ENCODE results near the gene ROR2. TPM values are rescaled to one million over a fixed set of nuclear protein-coding genes. Genes with fewer than 3 reads are reported as not detected.

ROR2 gene
- total and polyA plus RNA-seq, 11 donors, result 0.18 to 9.0 (median 0.49) TPM

- Histone ChIP-seq H3K27ac (no peak overlapping the region), H3K27me3 (peaks cover 0 to 7% (median 0%) of the 10 kb centered on the region in 9 donors), H3K9me3 (no peaks in the 10 kb centered on the region), H3K36me3 (no peaks in the 10 kb centered on the region), H3K4me3 (no peak overlapping the region), H3K4me1 (peaks cover 0 to 7% (median 0%) of the 10 kb centered on the region in 12 donors)
- TF ChIP-seq, protein P1, sequence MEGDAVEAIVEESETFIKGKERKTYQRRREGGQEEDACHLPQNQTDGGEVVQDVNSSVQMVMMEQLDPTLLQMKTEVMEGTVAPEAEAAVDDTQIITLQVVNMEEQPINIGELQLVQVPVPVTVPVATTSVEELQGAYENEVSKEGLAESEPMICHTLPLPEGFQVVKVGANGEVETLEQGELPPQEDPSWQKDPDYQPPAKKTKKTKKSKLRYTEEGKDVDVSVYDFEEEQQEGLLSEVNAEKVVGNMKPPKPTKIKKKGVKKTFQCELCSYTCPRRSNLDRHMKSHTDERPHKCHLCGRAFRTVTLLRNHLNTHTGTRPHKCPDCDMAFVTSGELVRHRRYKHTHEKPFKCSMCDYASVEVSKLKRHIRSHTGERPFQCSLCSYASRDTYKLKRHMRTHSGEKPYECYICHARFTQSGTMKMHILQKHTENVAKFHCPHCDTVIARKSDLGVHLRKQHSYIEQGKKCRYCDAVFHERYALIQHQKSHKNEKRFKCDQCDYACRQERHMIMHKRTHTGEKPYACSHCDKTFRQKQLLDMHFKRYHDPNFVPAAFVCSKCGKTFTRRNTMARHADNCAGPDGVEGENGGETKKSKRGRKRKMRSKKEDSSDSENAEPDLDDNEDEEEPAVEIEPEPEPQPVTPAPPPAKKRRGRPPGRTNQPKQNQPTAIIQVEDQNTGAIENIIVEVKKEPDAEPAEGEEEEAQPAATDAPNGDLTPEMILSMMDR (IDR thresholded peaks at IDR 0.05), result no peak
- TF ChIP-seq POLR2A (IDR thresholded peaks at IDR 0.05), result no peak
- ATAC-seq (no peak), DNase-seq (no peak)
- intact Hi-C loops (cut with DNase I), result loop anchor here in 9 of 10 donors (2.0 to 10.0 kb wide), 10 partner anchors 198 to 771 kb away; partner anchors contain the start of gene NFIL3 (in 2 of the 9)
- WGBS, 4 donors, result 78 to 92% (median 84%) methylated on average over 6 of the region's 6 CpGs
Measured at GRCh38 chr9:91682806-91683205, 267.2 kb downstream of the ROR2 start.

GRCh38 chr9:91681461-91682305 is 268.3 kb downstream of the ROR2 start:
- TF ChIP-seq, protein P1 (IDR thresholded peaks at IDR 0.05), result peak; percentile 80 to 94 (median 86)
- TF ChIP-seq POLR2A (IDR thresholded peaks at IDR 0.05), result no peak
- Histone ChIP-seq H3K27ac (no peak overlapping the region), H3K36me3 (no peaks in the 10 kb centered on the region), H3K9me3 (no peaks in the 10 kb centered on the region), H3K4me3 (peak overlapping the region in 4 of 12 donors; percentile 15 to 33 (median 32)), H3K27me3 (peaks cover 0 to 7% (median 0%) of the 10 kb centered on the region in 9 donors), H3K4me1 (peaks cover 0 to 7% (median 0%) of the 10 kb centered on the region in 12 donors)
- intact Hi-C loops (cut with DNase I), result loop anchor here in 9 of 10 donors (2.0 to 10.0 kb wide), 10 partner anchors 197 to 769 kb away; partner anchors contain the start of gene NFIL3 (in 2 of the 9)
- peak; percentile 82 to 99 (median 96) for ATAC-seq
- 30 to 35% (median 31%) methylated on average over 43 of the region's 43 CpGs for WGBS, 4 donors
- peak; percentile 67 to 89 (median 79) for DNase-seq

- no peaks in the 10 kb centered on the region for H3K36me3 ChIP-seq
- H3K4me1 ChIP-seq, result peaks cover 0 to 7% (median 0%) of the 10 kb centered on the region in 12 donors
- H3K27ac ChIP-seq, result no peak overlapping the region
- no peaks in the 10 kb centered on the region for H3K9me3 ChIP-seq
- H3K27me3 ChIP-seq, result peaks cover 0 to 7% (median 0%) of the 10 kb centered on the region in 9 donors
- WGBS, 4 donors, result 85 to 89% (median 87%) methylated on average over 15 of the region's 15 CpGs
- H3K4me3 ChIP-seq, result no peak overlapping the region
- no peak for TF ChIP-seq POLR2A (IDR thresholded peaks at IDR 0.05)
- TF ChIP-seq, protein P1 (IDR thresholded peaks at IDR 0.05), result no peak
- DNase-seq (no peak), ATAC-seq (no peak)
- intact Hi-C loops (cut with DNase I), result loop anchor here in 8 of 10 donors (5.0 to 10.0 kb wide), 9 partner anchors 196 to 769 kb away; partner anchors contain the start of gene NFIL3 (in 2 of the 8)
Measured at GRCh38 chr9:91680998-91681397, 269.0 kb downstream of the ROR2 start.

DNA sequence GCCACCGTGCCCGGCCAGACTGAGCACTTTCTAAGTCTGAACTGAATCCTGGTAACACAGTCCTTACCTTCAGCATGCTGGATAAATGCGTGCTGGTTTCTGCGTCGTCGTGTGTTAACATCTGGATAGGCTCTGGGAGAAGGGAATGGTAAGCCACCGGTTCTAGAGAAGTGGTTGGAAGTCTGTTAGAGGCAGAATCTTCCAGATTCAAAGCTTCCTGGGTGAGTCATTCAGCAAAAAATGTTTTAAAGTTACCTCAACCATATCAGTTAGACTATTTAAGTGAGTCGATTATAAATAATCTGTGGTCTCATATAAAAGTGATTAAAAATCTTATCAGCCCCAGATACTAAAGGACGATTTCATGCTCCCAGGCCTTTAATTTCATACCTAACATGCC is 269.9 kb downstream of the ROR2 start:
- no peak for DNase-seq
- TF ChIP-seq, protein P1 (IDR thresholded peaks at IDR 0.05), result no peak
- no peak for TF ChIP-seq POLR2A (IDR thresholded peaks at IDR 0.05)
- Histone ChIP-seq H3K9me3 (no peaks in the 10 kb centered on the region), H3K4me1 (peaks cover 0 to 7% (median 0%) of the 10 kb centered on the region in 12 donors), H3K4me3 (no peak overlapping the region), H3K27me3 (peaks cover 0 to 7% (median 0%) of the 10 kb centered on the region in 9 donors), H3K36me3 (no peaks in the 10 kb centered on the region), H3K27ac (no peak overlapping the region)
- intact Hi-C loops (cut with DNase I), result loop anchor here in 8 of 10 donors (5.0 to 10.0 kb wide), 9 partner anchors 195 to 768 kb away; partner anchors contain the start of gene NFIL3 (in 2 of the 8)
- WGBS, 4 donors, result 90 to 94% (median 91%) methylated on average over 9 of the region's 9 CpGs
- ATAC-seq, result no peak

Data from heart left ventricle (tissue), 16 donors.